Activated T-helper 2 cell treated with anti-CD3 and anti-CD28 coated beads, Interferon-gamma antibody, Interleukin-2, Interleukin-4, amounts not matched to agents 10 μg/mL and 5 μg/mL and 100 μg/mL, durations not matched to agents 14 hours and 24 hours and 36 hours (primary cell): Measurements from ENCODE around the gene WNK2. TPM values are rescaled to one million over a fixed set of nuclear protein-coding genes. Genes with fewer than 3 reads are reported as not detected.

Experiments used
- DNase-seq: peaks from one replicate; pipeline ENCODE4 v3.0.0; 2021; ENCODE audit warnings: low spot score
- H3K27ac Mint-ChIP-seq: one replicate; pipeline ENCODE4 v1.8.0; 2021; ENCODE audit warnings: mixed read lengths
- H3K27me3 Mint-ChIP-seq: one replicate; pipeline ENCODE4 v1.8.0; 2021; ENCODE audit warnings: low read depth, mixed read lengths
- H3K36me3 Mint-ChIP-seq: one replicate; pipeline ENCODE4 v1.8.0; 2021; ENCODE audit warnings: low read depth, mixed read lengths
- H3K4me1 Mint-ChIP-seq: one replicate; pipeline ENCODE4 v1.8.0; 2021; ENCODE audit warnings: low read depth, mixed read lengths
- H3K4me3 Mint-ChIP-seq: one replicate; pipeline ENCODE4 v1.8.0; 2021; ENCODE audit warnings: low read depth, mild to moderate bottlenecking, moderate library complexity, mixed read lengths
- H3K9me3 Mint-ChIP-seq: one replicate; pipeline ENCODE4 v1.8.0; 2021; ENCODE audit warnings: mixed read lengths
- intact Hi-C: fragments of 100-400 bp; cut with micrococcal nuclease; formaldehyde crosslinking; loops from one replicate; pipeline ENCODE4 v1.15.1; 2023
- total RNA-seq: library from RNA; stranded (reverse); gene quantifications from 2 replicates; pipeline ENCODE4 v1.2.3, GENCODE V29; 2022

WNK2 gene
- total RNA-seq, 1 donor from 2014 or later: 1.6 TPM

DNA sequence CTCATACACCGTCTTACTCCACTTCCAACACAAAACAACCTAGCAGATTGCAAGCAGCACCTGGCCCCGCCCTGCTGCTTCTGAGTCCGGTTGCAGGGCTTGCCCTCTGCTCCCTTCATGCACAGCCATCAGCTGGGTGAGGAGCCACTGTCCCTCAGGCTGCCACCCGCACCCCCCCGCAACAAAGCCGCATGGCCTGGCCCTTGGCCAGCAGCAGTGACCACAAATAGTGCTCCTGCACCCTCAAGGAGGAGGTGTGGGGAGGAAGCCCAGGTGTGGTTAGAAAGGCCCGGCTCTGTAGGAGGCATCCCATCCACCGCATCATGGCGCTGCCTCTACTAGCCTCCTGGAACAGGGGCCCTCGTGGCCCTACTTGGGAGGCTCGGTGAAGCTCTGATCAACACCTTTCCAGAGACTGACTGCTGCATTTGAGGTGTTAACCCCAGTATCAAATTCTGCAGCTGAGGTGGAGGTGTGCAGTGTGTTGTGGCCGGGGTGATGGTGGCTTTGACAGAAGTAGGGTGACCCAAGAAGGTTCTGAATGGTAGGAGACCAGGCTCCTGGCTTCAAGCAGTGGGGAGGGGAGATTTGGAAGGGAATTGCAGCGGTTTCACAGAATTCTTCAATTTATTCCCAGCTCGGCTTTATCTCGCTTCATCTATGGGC is 52.7 kb downstream of the WNK2 start:
- H3K27me3 Mint-ChIP-seq: peaks cover 2% of the 10 kb centered on the region
- H3K4me1 Mint-ChIP-seq: peaks cover 8% of the 10 kb centered on the region
- intact Hi-C loops: no loop called here
- no peak overlapping the region for H3K27ac Mint-ChIP-seq
- DNase-seq: no peak
- no peaks in the 10 kb centered on the region for H3K9me3 Mint-ChIP-seq
- H3K4me3 Mint-ChIP-seq: no peak overlapping the region
- H3K36me3 Mint-ChIP-seq: no peaks in the 10 kb centered on the region

DNA sequence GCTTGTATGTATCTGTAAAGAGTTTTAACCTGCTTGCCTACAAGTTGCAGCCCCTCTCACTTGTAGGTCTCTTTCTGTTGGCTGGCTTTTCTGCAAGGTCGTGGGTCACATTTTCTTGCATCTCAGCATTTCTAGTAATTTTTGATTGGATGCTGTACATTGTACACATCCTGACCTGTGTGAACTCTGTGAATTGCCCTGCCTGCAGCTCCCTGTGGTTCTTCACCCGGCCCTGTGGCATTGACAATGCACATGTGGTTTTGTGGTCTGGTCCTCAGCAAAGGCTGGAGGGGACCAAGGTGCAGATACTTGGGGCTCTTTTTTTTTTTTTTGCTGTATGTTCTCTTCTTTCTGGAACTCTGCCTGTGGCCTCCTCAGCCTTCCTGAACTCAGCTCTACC is 53.6 kb downstream of the WNK2 start:
- no peak overlapping the region for H3K4me3 Mint-ChIP-seq
- no peaks in the 10 kb centered on the region for H3K9me3 Mint-ChIP-seq
- intact Hi-C loops: no loop called here
- peaks cover 8% of the 10 kb centered on the region for H3K4me1 Mint-ChIP-seq
- no peak overlapping the region for H3K27ac Mint-ChIP-seq
- H3K36me3 Mint-ChIP-seq: no peaks in the 10 kb centered on the region
- DNase-seq: no peak
- H3K27me3 Mint-ChIP-seq: no peaks in the 10 kb centered on the region

DNA sequence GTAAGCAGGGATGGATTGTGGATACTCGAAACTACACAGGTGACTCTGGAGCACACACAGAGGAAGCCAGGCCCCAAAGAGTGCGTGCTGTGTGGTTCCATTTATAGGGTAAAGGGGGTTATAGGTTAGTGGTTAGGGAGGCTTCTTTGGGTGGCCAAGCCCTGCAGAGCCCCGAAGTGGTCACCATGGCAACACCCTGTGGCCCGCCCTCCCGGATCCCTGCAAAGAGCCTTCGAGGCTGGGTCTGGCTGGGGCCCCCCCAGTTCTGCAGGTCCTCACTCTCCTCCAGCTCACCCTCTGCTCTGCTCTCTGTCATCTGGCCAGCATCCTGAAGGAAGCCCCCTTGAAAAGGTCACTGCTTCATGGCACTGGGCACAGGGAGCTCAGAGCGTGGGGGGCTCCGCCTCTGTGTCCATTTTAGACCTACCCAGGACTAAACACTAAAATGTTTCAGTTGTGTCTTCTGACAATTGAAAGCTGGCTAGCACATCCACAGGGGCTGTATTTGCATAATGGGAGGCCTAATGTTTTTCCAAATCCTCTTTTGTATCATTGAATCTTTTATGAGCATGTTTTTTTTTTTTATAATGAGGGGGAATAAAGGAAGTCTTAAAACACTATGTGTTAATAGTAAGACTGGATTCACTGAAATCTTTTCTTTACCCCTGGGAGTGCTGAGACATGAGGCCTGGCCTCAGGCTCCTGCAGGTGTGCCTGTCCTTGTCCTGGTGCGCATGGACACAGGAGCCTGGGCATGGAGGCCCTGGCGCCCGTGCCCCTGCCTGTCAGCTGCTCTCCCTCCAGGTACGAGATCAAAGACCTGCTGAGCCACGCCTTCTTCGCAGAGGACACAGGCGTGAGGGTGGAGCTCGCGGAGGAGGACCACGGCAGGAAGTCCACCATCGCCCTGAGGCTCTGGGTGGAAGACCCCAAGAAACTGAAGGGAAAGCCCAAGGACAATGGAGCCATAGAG is 55.3 kb downstream of the WNK2 start:
- no peak for DNase-seq
- Mint-ChIP-seq H3K4me3 (no peak overlapping the region), H3K36me3 (no peaks in the 10 kb centered on the region), H3K9me3 (no peaks in the 10 kb centered on the region), H3K27ac (no peak overlapping the region), H3K4me1 (peaks cover 8% of the 10 kb centered on the region), H3K27me3 (no peaks in the 10 kb centered on the region)
- intact Hi-C loops: no loop called here

DNA sequence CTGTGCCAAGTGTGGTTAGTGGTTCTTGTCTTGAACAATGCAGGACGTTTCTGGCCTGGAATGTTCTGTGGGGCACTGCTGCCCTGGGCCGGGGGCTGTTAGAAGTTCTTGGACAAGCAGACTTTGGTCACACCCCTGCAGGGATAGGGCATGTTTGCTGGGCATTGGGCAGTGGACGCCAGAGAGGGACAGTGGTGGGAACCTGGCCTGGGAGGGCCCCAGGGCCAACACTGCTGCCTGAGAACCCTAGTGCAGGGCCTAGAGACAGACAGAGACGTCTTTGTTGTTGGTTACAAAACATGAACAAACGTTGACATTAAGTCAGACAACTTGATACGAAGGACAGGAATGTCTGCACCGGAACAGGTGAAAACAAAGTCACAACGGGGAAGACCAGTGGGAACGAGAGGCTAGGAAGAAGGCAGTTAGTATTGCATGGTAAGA is 57.0 kb downstream of the WNK2 start:
- H3K4me3 Mint-ChIP-seq: no peak overlapping the region
- H3K9me3 Mint-ChIP-seq: no peaks in the 10 kb centered on the region
- no peaks in the 10 kb centered on the region for H3K36me3 Mint-ChIP-seq
- H3K27ac Mint-ChIP-seq: no peak overlapping the region
- DNase-seq: no peak
- intact Hi-C loops: no loop called here
- peaks cover 8% of the 10 kb centered on the region for H3K4me1 Mint-ChIP-seq
- H3K27me3 Mint-ChIP-seq: no peaks in the 10 kb centered on the region

DNA sequence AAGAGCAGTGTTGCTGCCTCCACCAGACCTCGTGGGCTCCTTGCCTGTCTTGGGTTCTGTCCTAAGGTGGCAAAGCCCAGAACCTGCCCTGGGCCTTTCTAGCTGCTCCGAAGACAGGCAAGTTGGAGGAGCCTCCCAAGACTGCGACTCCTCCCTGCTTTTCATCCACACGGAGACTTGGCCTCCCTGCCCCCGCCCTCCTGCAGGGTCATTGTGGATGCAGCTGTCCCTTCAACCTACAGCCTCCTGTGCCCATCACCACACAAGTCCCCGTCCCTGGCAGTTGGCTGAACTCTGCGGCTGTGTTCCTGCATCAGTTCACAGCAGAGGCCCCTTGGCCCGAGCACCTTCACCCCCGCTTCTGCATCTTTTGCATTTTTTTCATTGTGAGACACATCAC is 59.2 kb downstream of the WNK2 start:
- Mint-ChIP-seq H3K27ac (no peak overlapping the region), H3K4me3 (no peak overlapping the region), H3K9me3 (no peaks in the 10 kb centered on the region), H3K36me3 (no peaks in the 10 kb centered on the region), H3K27me3 (no peaks in the 10 kb centered on the region), H3K4me1 (peaks cover under 1% of the 10 kb centered on the region)
- intact Hi-C loops: no loop called here
- DNase-seq: no peak

DNA sequence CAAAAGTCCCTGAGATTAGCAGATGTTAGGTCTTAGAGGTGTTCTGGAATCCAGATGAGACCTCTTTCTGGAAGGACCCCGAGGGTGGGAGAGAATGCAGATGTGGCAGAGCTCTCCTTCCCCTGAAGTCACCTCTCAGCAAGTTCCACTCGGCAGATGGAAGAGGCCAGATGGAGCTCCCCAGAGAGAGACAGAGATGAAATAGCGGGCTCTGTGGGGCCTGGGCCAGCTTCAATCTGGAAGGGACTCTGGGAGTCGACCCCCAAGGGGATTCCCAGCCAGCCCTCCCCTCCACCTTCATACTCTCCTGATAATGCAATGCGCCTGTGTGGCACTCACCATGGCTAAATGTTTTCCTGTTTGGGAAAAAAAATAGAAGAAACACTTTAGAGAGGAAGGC is 60.2 kb downstream of the WNK2 start:
- H3K9me3 Mint-ChIP-seq: no peaks in the 10 kb centered on the region
- no peaks in the 10 kb centered on the region for H3K36me3 Mint-ChIP-seq
- no peak overlapping the region for H3K4me3 Mint-ChIP-seq
- H3K27ac Mint-ChIP-seq: no peak overlapping the region
- intact Hi-C loops: no loop called here
- no peaks in the 10 kb centered on the region for H3K4me1 Mint-ChIP-seq
- no peaks in the 10 kb centered on the region for H3K27me3 Mint-ChIP-seq
- no peak for DNase-seq

- Mint-ChIP-seq H3K9me3 (no peaks in the 10 kb centered on the region), H3K27ac (no peak overlapping the region), H3K4me3 (no peak overlapping the region), H3K27me3 (no peaks in the 10 kb centered on the region), H3K4me1 (no peaks in the 10 kb centered on the region), H3K36me3 (no peaks in the 10 kb centered on the region)
- intact Hi-C loops: no loop called here
- DNase-seq: no peak
Observed at GRCh38 chr9:93244510-93245436, 60.8 kb downstream of the WNK2 start.

- H3K4me3 Mint-ChIP-seq: no peak overlapping the region
- no peak overlapping the region for H3K27ac Mint-ChIP-seq
- no peaks in the 10 kb centered on the region for H3K4me1 Mint-ChIP-seq
- no peaks in the 10 kb centered on the region for H3K36me3 Mint-ChIP-seq
- no peaks in the 10 kb centered on the region for H3K9me3 Mint-ChIP-seq
- no peak for DNase-seq
- H3K27me3 Mint-ChIP-seq: no peaks in the 10 kb centered on the region
- intact Hi-C loops: no loop called here
Observed at GRCh38 chr9:93245437-93245970, 61.6 kb downstream of the WNK2 start.

- no peak overlapping the region for H3K4me3 Mint-ChIP-seq
- no peaks in the 10 kb centered on the region for H3K9me3 Mint-ChIP-seq
Observed at GRCh38 chr9:93246111-93246510, 62.2 kb downstream of the WNK2 start.

DNA sequence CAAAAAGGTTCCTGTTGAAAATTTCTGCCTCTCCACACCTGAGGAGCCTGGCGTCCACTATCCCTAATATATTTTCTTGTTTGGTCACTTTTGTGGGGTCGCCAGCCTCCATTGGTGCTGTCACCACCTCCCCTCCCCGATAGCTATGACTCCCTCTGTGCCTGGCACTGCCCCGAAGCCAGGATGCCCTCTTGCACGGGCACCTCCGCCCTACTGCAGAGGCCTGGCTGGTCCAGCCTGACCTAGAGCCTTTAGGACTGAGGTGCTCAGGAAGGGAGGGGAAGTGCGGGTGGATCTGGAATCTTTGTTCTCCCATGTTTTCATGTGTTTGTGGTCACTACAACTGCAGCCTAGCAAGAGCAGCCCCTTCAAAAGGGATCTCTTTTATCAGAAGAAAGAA is 62.6 kb downstream of the WNK2 start:
- intact Hi-C loops: no loop called here
- Mint-ChIP-seq H3K36me3 (no peaks in the 10 kb centered on the region), H3K27ac (no peak overlapping the region)

More at GRCh38 chr9:93246111-93246510, 62.2 kb downstream of the WNK2 start:
- H3K27me3 Mint-ChIP-seq: no peaks in the 10 kb centered on the region
- H3K27ac Mint-ChIP-seq: no peak overlapping the region
- intact Hi-C loops: no loop called here
- DNase-seq: no peak
- no peaks in the 10 kb centered on the region for H3K4me1 Mint-ChIP-seq
- H3K36me3 Mint-ChIP-seq: no peaks in the 10 kb centered on the region

GRCh38 chr9:93247099-93247865 is 63.3 kb downstream of the WNK2 start:
- no peaks in the 10 kb centered on the region for H3K9me3 Mint-ChIP-seq
- intact Hi-C loops: no loop called here
- H3K27ac Mint-ChIP-seq: no peak overlapping the region
- H3K4me1 Mint-ChIP-seq: no peaks in the 10 kb centered on the region
- no peak for DNase-seq
- H3K4me3 Mint-ChIP-seq: no peak overlapping the region
- H3K36me3 Mint-ChIP-seq: no peaks in the 10 kb centered on the region
- H3K27me3 Mint-ChIP-seq: no peaks in the 10 kb centered on the region

More for the DNA sequence above, 62.6 kb downstream of the WNK2 start:
- Mint-ChIP-seq H3K4me1 (no peaks in the 10 kb centered on the region), H3K27me3 (no peaks in the 10 kb centered on the region), H3K4me3 (no peak overlapping the region), H3K9me3 (no peaks in the 10 kb centered on the region)
- no peak for DNase-seq

GRCh38 chr9:93247892-93248291 is 64.0 kb downstream of the WNK2 start:
- no peak overlapping the region for H3K4me3 Mint-ChIP-seq
- H3K36me3 Mint-ChIP-seq: no peaks in the 10 kb centered on the region
- no peak for DNase-seq
- intact Hi-C loops: no loop called here
- no peak overlapping the region for H3K27ac Mint-ChIP-seq
- no peaks in the 10 kb centered on the region for H3K9me3 Mint-ChIP-seq
- no peaks in the 10 kb centered on the region for H3K4me1 Mint-ChIP-seq
- H3K27me3 Mint-ChIP-seq: no peaks in the 10 kb centered on the region
